ENCODE measurements around the gene WNT5B.

DNA sequence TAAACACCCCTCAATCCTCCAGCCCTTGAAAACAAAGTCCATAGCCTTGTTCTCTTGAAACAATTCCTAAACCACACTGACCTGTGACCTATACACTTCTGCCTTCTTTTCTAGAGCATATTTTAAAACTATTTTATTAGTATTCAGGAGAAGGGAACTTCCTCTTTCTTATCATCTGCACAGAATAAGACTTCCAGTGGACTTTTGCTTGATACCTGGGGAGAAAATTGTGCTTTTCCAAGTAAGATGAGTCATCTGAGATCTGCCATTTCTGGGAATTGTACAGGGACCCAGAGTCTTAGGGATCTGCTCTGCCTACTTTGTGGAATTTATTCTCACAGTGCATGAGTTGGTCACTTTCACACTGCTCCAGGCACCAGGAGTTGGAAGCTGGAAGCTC is 10.5 kb upstream of the WNT5B start:
- TF ChIP-seq, protein P1, sequence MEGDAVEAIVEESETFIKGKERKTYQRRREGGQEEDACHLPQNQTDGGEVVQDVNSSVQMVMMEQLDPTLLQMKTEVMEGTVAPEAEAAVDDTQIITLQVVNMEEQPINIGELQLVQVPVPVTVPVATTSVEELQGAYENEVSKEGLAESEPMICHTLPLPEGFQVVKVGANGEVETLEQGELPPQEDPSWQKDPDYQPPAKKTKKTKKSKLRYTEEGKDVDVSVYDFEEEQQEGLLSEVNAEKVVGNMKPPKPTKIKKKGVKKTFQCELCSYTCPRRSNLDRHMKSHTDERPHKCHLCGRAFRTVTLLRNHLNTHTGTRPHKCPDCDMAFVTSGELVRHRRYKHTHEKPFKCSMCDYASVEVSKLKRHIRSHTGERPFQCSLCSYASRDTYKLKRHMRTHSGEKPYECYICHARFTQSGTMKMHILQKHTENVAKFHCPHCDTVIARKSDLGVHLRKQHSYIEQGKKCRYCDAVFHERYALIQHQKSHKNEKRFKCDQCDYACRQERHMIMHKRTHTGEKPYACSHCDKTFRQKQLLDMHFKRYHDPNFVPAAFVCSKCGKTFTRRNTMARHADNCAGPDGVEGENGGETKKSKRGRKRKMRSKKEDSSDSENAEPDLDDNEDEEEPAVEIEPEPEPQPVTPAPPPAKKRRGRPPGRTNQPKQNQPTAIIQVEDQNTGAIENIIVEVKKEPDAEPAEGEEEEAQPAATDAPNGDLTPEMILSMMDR (IDR thresholded peaks at IDR 0.05 in 4 of 5, conservative IDR thresholded peaks at IDR 0.05 in 1 of 5): no peak
- no peak for TF ChIP-seq POLR2A (IDR thresholded peaks at IDR 0.05)
